Heart left ventricle (tissue), 13 donors: ENCODE measurements around the gene BUB1.

Experiments used
- CTCF ChIP-seq, 12 donors: fragments of 200-600 bp; sonication (generic) in 4 of 12; IDR thresholded peaks; one replicate each; pipeline versions ENCODE4 v1.5.0 to v1.8.0; 2018 to 2022; ENCODE audit warnings: antibody characterized with exemption in 12 of 12, mild to moderate bottlenecking in 5 of 12
- POLR2A ChIP-seq, 2 donors: fragments of 450-650 bp; IDR thresholded peaks; one replicate each; pipeline ENCODE4 v1.6.1; 2017; ENCODE audit warnings: antibody characterized with exemption in 2 of 2, mild to moderate bottlenecking in 2 of 2, moderate library complexity in 2 of 2
- donor health status: ischemic (EF 13 %, LVEDD 7.1; RV severe dilation, severe dysfunction).
- donor health status: DM: no; HTN: yes; CAD: no.
- donor health status: DM: no; HTN: no; CAD: no.
- donor health status: ischemic (EF 25% LVEDD 6.9; RV normal size, moderate dysfunction).
- donor health status: ischemic (EF 25% LVEDD 5.7; RV mildly dilated, moderate dysfunction).
- donor health status: ischemic (EF 35%, LVEDD 5.7; RV mildly dilated, moderate dysfunction).
- donor health status: nonischemic (EF 11% LVEDD 7.7; RV severe dilation, severe dysfunction).
- donor health status: DM: yes; HTN: yes; CAD: no.
- donor health status: PGD.
- donor health status: ischemic (EF 29% LVEDD 5.4; RV normal size, mild dysfunction).
- donor health status: nonischemic (EF 23%, LVEDD 6.1; RV moderate dilation, normal function).

GRCh38 chr2:110712737-110713136 lies 34.9 kb upstream of the BUB1 start:
- no peak for TF ChIP-seq POLR2A (IDR thresholded peaks at IDR 0.05)
- TF ChIP-seq CTCF (IDR thresholded peaks at IDR 0.05): no peak
